ENCODE data around the gene ELAVL4.

The ELAVL4 gene

DNA sequence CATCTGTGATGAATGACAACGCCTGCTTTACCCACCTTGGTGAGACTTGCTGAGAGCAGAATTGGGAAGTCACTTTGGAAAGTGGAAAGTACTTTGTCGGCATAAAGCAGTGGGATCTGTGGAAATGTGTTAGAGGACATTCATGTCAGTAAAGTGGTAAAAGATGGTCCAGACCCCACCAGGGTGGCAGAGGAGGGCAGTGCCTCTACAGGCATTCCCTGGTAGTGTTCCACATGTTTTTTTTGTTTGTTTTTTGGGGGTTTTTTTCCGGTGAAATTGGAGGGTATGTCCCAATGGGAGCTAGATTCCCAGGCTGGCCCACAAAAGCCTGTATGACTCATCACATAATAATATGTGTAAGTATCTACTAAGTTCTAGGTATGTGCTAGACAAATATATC, 80.6 kb downstream of the ELAVL4 start:
- DNase-seq (ENCODE audit: low read depth), result no peak
- TF ChIP-seq, protein P1, sequence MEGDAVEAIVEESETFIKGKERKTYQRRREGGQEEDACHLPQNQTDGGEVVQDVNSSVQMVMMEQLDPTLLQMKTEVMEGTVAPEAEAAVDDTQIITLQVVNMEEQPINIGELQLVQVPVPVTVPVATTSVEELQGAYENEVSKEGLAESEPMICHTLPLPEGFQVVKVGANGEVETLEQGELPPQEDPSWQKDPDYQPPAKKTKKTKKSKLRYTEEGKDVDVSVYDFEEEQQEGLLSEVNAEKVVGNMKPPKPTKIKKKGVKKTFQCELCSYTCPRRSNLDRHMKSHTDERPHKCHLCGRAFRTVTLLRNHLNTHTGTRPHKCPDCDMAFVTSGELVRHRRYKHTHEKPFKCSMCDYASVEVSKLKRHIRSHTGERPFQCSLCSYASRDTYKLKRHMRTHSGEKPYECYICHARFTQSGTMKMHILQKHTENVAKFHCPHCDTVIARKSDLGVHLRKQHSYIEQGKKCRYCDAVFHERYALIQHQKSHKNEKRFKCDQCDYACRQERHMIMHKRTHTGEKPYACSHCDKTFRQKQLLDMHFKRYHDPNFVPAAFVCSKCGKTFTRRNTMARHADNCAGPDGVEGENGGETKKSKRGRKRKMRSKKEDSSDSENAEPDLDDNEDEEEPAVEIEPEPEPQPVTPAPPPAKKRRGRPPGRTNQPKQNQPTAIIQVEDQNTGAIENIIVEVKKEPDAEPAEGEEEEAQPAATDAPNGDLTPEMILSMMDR (conservative IDR thresholded peaks at IDR 0.05; ENCODE audit: low read depth, low read length), result no peak
- no peak overlapping the region for H3K4me3 ChIP-seq (ENCODE audit: low read depth, low read length)

DNA sequence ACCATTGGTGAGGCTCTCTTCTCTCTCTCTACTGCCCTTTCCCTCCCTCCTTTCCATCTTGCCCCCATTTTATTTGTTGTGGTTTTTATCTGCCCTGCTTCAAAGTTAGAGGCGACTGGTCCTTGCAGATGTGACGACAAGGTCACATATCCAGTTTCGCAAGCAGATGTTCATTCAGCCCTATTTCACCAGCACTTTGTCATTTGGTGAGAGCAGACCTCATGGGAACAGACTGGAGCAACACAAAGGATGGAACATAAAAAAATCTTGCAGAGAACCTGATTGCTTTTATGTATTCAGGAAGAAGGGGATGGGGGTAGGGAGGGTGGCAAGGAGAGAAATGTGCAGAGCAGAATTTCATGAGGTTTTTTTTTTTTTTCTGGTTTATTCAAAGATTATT, 84.3 kb downstream of the ELAVL4 start:
- no peak overlapping the region for H3K4me3 ChIP-seq (ENCODE audit: low read depth, low read length)
- no peak for DNase-seq (ENCODE audit: low read depth)
- TF ChIP-seq, protein P1 (conservative IDR thresholded peaks at IDR 0.05; ENCODE audit: low read depth, low read length), result no peak

GRCh38 chr1:50195205-50195604, 86.5 kb downstream of the ELAVL4 start:
- TF ChIP-seq, protein P1 (conservative IDR thresholded peaks at IDR 0.05; ENCODE audit: low read depth, low read length), result no peak
- H3K4me3 ChIP-seq (ENCODE audit: low read depth, low read length), result no peak overlapping the region
- DNase-seq (ENCODE audit: low read depth), result no peak

- H3K4me3 ChIP-seq (ENCODE audit: low read depth, low read length), result no peak overlapping the region
- DNase-seq (ENCODE audit: low read depth), result no peak
- TF ChIP-seq, protein P1 (conservative IDR thresholded peaks at IDR 0.05; ENCODE audit: low read depth, low read length), result no peak
Measured at GRCh38 chr1:50196081-50196480, 87.4 kb downstream of the ELAVL4 start.

DNA sequence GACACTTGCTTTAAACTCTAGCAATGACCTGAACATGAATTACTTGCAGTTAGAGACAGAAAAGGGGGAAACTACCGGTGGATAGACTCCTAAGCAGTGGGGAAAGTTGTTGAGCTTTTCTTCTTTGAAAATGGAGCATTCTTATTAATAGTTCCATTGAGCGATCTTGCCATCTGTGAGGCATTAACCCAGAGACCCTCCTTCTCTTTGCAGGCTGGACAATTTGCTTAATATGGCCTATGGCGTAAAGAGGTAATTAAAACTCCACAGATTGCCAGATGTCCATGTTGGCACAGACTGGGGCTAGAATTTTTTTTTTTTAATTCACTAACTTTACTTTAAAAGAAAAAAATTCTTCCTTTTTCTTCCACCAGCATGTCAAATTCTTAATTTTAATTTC, 88.5 kb downstream of the ELAVL4 start:
- H3K4me3 ChIP-seq (ENCODE audit: low read depth, low read length), result no peak overlapping the region
- DNase-seq (ENCODE audit: low read depth), result no peak

GRCh38 chr1:50208315-50208714, 99.6 kb downstream of the ELAVL4 start:
- no peak for DNase-seq (ENCODE audit: low read depth)
- TF ChIP-seq, protein P1 (conservative IDR thresholded peaks at IDR 0.05; ENCODE audit: low read depth, low read length), result no peak
- no peak overlapping the region for H3K4me3 ChIP-seq (ENCODE audit: low read depth, low read length)

More for the DNA sequence above, 88.5 kb downstream of the ELAVL4 start:
- TF ChIP-seq, protein P1 (conservative IDR thresholded peaks at IDR 0.05; ENCODE audit: low read depth, low read length), result no peak

GRCh38 chr1:50208756-50209155, 100.0 kb downstream of the ELAVL4 start:
- no peak overlapping the region for H3K4me3 ChIP-seq (ENCODE audit: low read depth, low read length)
- DNase-seq (ENCODE audit: low read depth), result no peak
- TF ChIP-seq, protein P1 (conservative IDR thresholded peaks at IDR 0.05; ENCODE audit: low read depth, low read length), result no peak
